Measurements from ENCODE around the gene SDF4.

DNA sequence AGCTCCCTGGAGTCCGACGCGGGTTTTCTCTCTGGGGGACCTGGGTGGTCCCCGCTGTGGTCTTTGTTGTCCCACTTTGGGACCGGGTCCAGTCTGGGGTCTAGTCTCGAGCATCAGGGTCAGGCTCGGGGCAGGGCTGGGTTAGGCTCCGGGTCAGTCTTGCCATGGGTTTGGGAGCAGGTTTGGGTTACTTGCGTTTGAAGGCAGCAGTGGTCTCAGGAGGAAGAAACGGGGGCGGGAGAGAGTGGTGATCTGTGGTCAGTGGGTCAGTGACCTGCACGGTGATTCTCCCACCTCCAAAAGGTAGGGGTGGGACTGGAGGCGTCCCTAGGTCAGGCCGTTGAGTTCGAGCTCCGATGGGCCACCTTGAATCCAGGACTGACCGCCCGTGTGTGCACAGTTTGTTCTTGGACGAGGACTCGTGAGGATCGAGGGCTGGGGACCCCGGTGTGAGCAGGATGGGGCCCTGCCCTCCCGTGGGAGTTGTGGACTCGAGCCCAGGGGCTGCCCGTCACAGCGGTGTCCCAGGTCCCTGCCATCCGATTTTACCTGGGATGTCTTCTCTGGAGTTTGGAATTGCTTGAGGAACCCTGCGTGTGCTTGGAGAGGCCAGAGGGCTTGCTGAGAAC is 2.5 kb upstream of the SDF4 start:
- TF ChIP-seq, protein P1, sequence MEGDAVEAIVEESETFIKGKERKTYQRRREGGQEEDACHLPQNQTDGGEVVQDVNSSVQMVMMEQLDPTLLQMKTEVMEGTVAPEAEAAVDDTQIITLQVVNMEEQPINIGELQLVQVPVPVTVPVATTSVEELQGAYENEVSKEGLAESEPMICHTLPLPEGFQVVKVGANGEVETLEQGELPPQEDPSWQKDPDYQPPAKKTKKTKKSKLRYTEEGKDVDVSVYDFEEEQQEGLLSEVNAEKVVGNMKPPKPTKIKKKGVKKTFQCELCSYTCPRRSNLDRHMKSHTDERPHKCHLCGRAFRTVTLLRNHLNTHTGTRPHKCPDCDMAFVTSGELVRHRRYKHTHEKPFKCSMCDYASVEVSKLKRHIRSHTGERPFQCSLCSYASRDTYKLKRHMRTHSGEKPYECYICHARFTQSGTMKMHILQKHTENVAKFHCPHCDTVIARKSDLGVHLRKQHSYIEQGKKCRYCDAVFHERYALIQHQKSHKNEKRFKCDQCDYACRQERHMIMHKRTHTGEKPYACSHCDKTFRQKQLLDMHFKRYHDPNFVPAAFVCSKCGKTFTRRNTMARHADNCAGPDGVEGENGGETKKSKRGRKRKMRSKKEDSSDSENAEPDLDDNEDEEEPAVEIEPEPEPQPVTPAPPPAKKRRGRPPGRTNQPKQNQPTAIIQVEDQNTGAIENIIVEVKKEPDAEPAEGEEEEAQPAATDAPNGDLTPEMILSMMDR (IDR thresholded peaks at IDR 0.05; ENCODE audit: low read length): no peak
- TF ChIP-seq EZH2 (IDR thresholded peaks at IDR 0.05; ENCODE audit: borderline replicate concordance, low read length): no peak

All from OCI-LY1 (cell line).